ENCODE data around the gene MARCHF2.

MARCHF2 gene

GRCh38 chr19:8429826-8430225, 16.7 kb downstream of the MARCHF2 start (continued):
- no peak for TF ChIP-seq ZNF18 (tag by site-specific recombination; IDR thresholded peaks at IDR 0.05)
- no peak for TF ChIP-seq ZSCAN23 (tag by site-specific recombination; IDR thresholded peaks at IDR 0.05)
- TF ChIP-seq ZNF112 (tag by site-specific recombination; IDR thresholded peaks at IDR 0.05), result no peak
- TF ChIP-seq PRDM6 (tag by site-specific recombination; IDR thresholded peaks at IDR 0.05), result no peak
- TF ChIP-seq ZNF555 (tag by site-specific recombination; conservative IDR thresholded peaks at IDR 0.05), result no peak

GRCh38 chr19:8430650-8431049, 17.5 kb downstream of the MARCHF2 start:
- Histone ChIP-seq H3K9me3 (ENCODE audit: control insufficient read depth, insufficient read depth, low read depth, low read length) (no peaks in the 10 kb centered on the region), H3K4me1 (ENCODE audit: control insufficient read depth, insufficient read depth, low read length) (no peaks in the 10 kb centered on the region), H3K36me3 (ENCODE audit: control insufficient read depth in 2 of 2, insufficient read depth in 1 of 2, low read length in 2 of 2) (peaks cover 0 to 4% of the 10 kb centered on the region in 2 experiments; a peak in 2 of 3 replicates), H3K4me3 (ENCODE audit: low read depth, low read length) (no peak overlapping the region), H3K27ac (ENCODE audit: extremely low read depth, low read depth, low read length) (no peak overlapping the region)
- POLR2A ChIA-PET, result no interaction called here
- CTCF ChIA-PET, result interaction anchor here (1.0 kb wide), 1 partner anchor 75 kb away, joined by 4 read pairs; no protein-coding TSS in a partner anchor
- TF ChIP-seq ZNF26 (tag by site-specific recombination; IDR thresholded peaks at IDR 0.05), result no peak
- no peak for TF ChIP-seq ZNF785 (tag by site-specific recombination; IDR thresholded peaks at IDR 0.05)
- no peak for TF ChIP-seq ZNF791 (tag by site-specific recombination; IDR thresholded peaks at IDR 0.05)
- no peak for TF ChIP-seq ZNF311 (tag by site-specific recombination; IDR thresholded peaks at IDR 0.05; ENCODE audit: borderline replicate concordance)
- TF ChIP-seq ZNF626 (tag by site-specific recombination; IDR thresholded peaks at IDR 0.05), result no peak
- no peak for TF ChIP-seq ZNF302 (tag by site-specific recombination; IDR thresholded peaks at IDR 0.05; ENCODE audit: low read depth)
- no peak for TF ChIP-seq ZSCAN5A (tag by site-specific recombination; IDR thresholded peaks at IDR 0.05)
- TF ChIP-seq BCL11B (tag by site-specific recombination; IDR thresholded peaks at IDR 0.05; ENCODE audit: low read depth), result no peak

GRCh38 chr19:8438236-8438635, 25.1 kb downstream of the MARCHF2 start:
- POLR2A ChIA-PET, result interaction anchor here (0.8 to 0.9 kb wide), 2 partner anchors 11 to 25 kb away, joined by 3 read pairs; partner anchors contain the start of gene MARCHF2
- peaks cover 0 to 4% of the 10 kb centered on the region in 2 experiments; a peak in 2 of 3 replicates for H3K36me3 ChIP-seq (ENCODE audit: control insufficient read depth in 2 of 2, insufficient read depth in 1 of 2, low read length in 2 of 2)
- CTCF ChIA-PET, result no interaction called here
- H3K27ac ChIP-seq (ENCODE audit: extremely low read depth, low read depth, low read length), result no peak overlapping the region
- H3K4me1 ChIP-seq (ENCODE audit: control insufficient read depth, insufficient read depth, low read length), result peaks cover 5% of the 10 kb centered on the region
- H3K4me3 ChIP-seq (ENCODE audit: low read depth, low read length), result no peak overlapping the region
- TF ChIP-seq ZNF560 (tag by site-specific recombination; IDR thresholded peaks at IDR 0.05; ENCODE audit: borderline replicate concordance), result no peak
- H3K9me3 ChIP-seq (ENCODE audit: control insufficient read depth, insufficient read depth, low read depth, low read length), result no peaks in the 10 kb centered on the region
